Limb (tissue), 2 donors: ENCODE measurements around the gene NR2F6.

Source experiments
- DNase-seq, 2 donors: peaks; one replicate each; pipeline ENCODE4 v3.0.0-alpha.2; 2016; ENCODE audit errors: extremely low spot score in 2 of 2

The NR2F6 gene

GRCh38 chr19:17264641-17264979 lies 18.9 kb upstream of the NR2F6 start, which contains the start of gene USHBP1:
TSS of gene USHBP1 (minus strand) at chr19:17264745. CDS start at chr19:17264299, 446 bp downstream.
- DNase-seq = no peak

- no peak for DNase-seq
Measured at GRCh38 chr19:17263712-17264640, 18.3 kb upstream of the NR2F6 start.

- no peak for DNase-seq
Measured at GRCh38 chr19:17262557-17262956, 16.8 kb upstream of the NR2F6 start.

- DNase-seq = peak in 1 of 2 donors; percentile 71
Measured at GRCh38 chr19:17260842-17261325, 15.2 kb upstream of the NR2F6 start.

GRCh38 chr19:17259934-17260333 lies 14.2 kb upstream of the NR2F6 start:
- DNase-seq = no peak

GRCh38 chr19:17259118-17259780 lies 13.5 kb upstream of the NR2F6 start:
- DNase-seq = no peak

GRCh38 chr19:17256130-17256529 lies 10.4 kb upstream of the NR2F6 start:
- DNase-seq = no peak

GRCh38 chr19:17255150-17255621 lies 9.5 kb upstream of the NR2F6 start:
- DNase-seq = no peak

GRCh38 chr19:17254636-17255035 lies 8.9 kb upstream of the NR2F6 start:
- no peak for DNase-seq

- no peak for DNase-seq
Measured at GRCh38 chr19:17249887-17250548, 4.3 kb upstream of the NR2F6 start.

GRCh38 chr19:17248011-17248776 lies 2.5 kb upstream of the NR2F6 start:
- DNase-seq = no peak

- peak in 1 of 2 donors; percentile 52 for DNase-seq
Measured at GRCh38 chr19:17246681-17247425, 1.1 kb upstream of the NR2F6 start.

GRCh38 chr19:17244618-17245534 lies 843 bp downstream of the NR2F6 start:
- DNase-seq = peak in 1 of 2 donors; percentile 68

- DNase-seq = no peak
Measured at GRCh38 chr19:17243830-17244617, 1.7 kb downstream of the NR2F6 start.

GRCh38 chr19:17243211-17243829 lies 2.4 kb downstream of the NR2F6 start:
- no peak for DNase-seq

- no peak for DNase-seq
Measured at GRCh38 chr19:17242431-17243208, 3.1 kb downstream of the NR2F6 start.

GRCh38 chr19:17240826-17241399 lies 4.8 kb downstream of the NR2F6 start:
- DNase-seq = no peak
